Keratinocyte (primary cell): ENCODE measurements around the gene STON1.

Experiments
- EZH2 ChIP-seq: IDR thresholded peaks from one replicate; pipeline ENCODE4 v1.6.1; 2012; ENCODE audit warnings: inconsistent platforms, mild to moderate bottlenecking, low read length, moderate library complexity
- TF ChIP-seq, protein P1 (sequence below), 3 experiments: IDR thresholded peaks in 1 of 3; conservative IDR thresholded peaks in 1 of 3; optimal IDR thresholded peaks in 1 of 3; 2 replicates in 2 of 3; 3 replicates in 1 of 3; pipeline versions ENCODE3 to v1.5.1; 2011; ENCODE audit warnings: low read length in 3 of 3, mild to moderate bottlenecking in 3 of 3, moderate library complexity in 2 of 3, control low read depth in 1 of 3, inconsistent platforms in 1 of 3; ENCODE audit not compliant: insufficient read depth in 2 of 3; ENCODE audit errors: extremely low read depth in 1 of 3

DNA sequence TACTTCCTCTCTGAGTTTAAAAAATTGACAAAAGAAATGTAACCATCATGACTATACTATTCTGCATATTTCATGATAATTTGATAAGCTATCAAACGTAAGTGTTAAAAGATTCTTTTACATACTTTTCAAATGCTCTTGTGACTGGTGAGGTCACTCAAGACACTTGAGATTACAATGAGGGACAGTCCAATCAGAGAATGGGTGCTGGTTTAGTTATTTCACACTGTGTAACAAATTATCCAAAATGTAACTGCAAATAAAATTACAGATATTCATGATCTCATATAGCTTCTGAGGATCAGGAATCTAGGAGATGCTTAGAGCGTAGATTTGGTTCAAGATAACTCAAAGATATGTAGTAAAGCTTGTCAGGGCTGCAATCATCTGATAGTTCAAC is 83.3 kb downstream of the STON1 start:
- TF ChIP-seq, protein P1, sequence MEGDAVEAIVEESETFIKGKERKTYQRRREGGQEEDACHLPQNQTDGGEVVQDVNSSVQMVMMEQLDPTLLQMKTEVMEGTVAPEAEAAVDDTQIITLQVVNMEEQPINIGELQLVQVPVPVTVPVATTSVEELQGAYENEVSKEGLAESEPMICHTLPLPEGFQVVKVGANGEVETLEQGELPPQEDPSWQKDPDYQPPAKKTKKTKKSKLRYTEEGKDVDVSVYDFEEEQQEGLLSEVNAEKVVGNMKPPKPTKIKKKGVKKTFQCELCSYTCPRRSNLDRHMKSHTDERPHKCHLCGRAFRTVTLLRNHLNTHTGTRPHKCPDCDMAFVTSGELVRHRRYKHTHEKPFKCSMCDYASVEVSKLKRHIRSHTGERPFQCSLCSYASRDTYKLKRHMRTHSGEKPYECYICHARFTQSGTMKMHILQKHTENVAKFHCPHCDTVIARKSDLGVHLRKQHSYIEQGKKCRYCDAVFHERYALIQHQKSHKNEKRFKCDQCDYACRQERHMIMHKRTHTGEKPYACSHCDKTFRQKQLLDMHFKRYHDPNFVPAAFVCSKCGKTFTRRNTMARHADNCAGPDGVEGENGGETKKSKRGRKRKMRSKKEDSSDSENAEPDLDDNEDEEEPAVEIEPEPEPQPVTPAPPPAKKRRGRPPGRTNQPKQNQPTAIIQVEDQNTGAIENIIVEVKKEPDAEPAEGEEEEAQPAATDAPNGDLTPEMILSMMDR (optimal IDR thresholded peaks at IDR 0.05 in 1 of 3, IDR thresholded peaks at IDR 0.05 in 1 of 3, conservative IDR thresholded peaks at IDR 0.05 in 1 of 3; ENCODE audit: extremely low read depth in 1 of 3, insufficient read depth in 2 of 3, low read length in 3 of 3) = no peak
- no peak for TF ChIP-seq EZH2
